SK-N-SH treated with all-trans-retinoic acid at 6 μM for 48 hours (cell line): ENCODE measurements around the gene ANAPC2.

Experiments
- ATAC-seq: fragments of 200-7000 bp; cut with Tn5 transposase; 3 replicates; pipeline ENCODE4 v1.9.1; 2020; ENCODE audit warnings: mild to moderate bottlenecking, moderate library complexity
- ARNTL ChIP-seq: fragments of 450-650 bp; formaldehyde crosslinking; IDR thresholded peaks from 2 replicates; pipeline ENCODE4 v1.5.0; 2020; ENCODE audit warnings: low read depth, mild to moderate bottlenecking, moderate library complexity, borderline replicate concordance
- BACH2 ChIP-seq: fragments of 250-450 bp; sonication (Bioruptor Pico); IDR thresholded peaks from 2 replicates; pipeline ENCODE4 v1.9.0; 2021; ENCODE audit warnings: mild to moderate bottlenecking, borderline replicate concordance
- CSDC2 ChIP-seq: fragments of 250-450 bp; sonication (Bioruptor Pico); IDR thresholded peaks from 2 replicates; pipeline ENCODE4 v1.5.0; 2020; ENCODE audit warnings: mild to moderate bottlenecking, moderate library complexity
- GLIS3 ChIP-seq: fragments of 250-450 bp; sonication (Bioruptor Pico); IDR thresholded peaks from 2 replicates; pipeline ENCODE4 v1.5.0; 2020; ENCODE audit warnings: mild to moderate bottlenecking, moderate library complexity
- ISL1 ChIP-seq: fragments of 250-450 bp; sonication (Bioruptor Pico); IDR thresholded peaks from 2 replicates; pipeline ENCODE4 v2.1.2; 2022; ENCODE audit warnings: mild to moderate bottlenecking, moderate library complexity
- OSR1 ChIP-seq: fragments of 250-450 bp; sonication (Bioruptor Pico); IDR thresholded peaks from 2 replicates; pipeline ENCODE4 v1.8.0; 2022; ENCODE audit warnings: moderate library complexity, mild to moderate bottlenecking, inconsistent platforms
- PPARA ChIP-seq: fragments of 250-450 bp; sonication (Bioruptor Pico); IDR thresholded peaks from 2 replicates; pipeline ENCODE4 v1.5.0; 2020; ENCODE audit warnings: mild to moderate bottlenecking, borderline replicate concordance
- RARB ChIP-seq: fragments of 250-450 bp; sonication (Bioruptor Pico); IDR thresholded peaks from 2 replicates; pipeline ENCODE4 v1.8.0; 2021; ENCODE audit warnings: mild to moderate bottlenecking, moderate library complexity
- SNAI2 ChIP-seq: fragments of 250-450 bp; sonication (Bioruptor Pico); IDR thresholded peaks from 2 replicates; pipeline ENCODE4 v1.5.0; 2020; ENCODE audit warnings: mild to moderate bottlenecking, moderate library complexity
- TCF4 ChIP-seq: fragments of 250-450 bp; sonication (Bioruptor Pico); IDR thresholded peaks from 2 replicates; pipeline ENCODE4 v1.8.0; 2021; ENCODE audit warnings: mild to moderate bottlenecking, moderate library complexity, borderline replicate concordance
- TOX ChIP-seq: fragments of 250-450 bp; sonication (Bioruptor Pico); IDR thresholded peaks from 2 replicates; pipeline ENCODE4 v1.8.0; 2021; ENCODE audit warnings: mild to moderate bottlenecking, moderate library complexity, borderline replicate concordance
- ZC3H10 ChIP-seq: fragments of 250-450 bp; sonication (Bioruptor Pico); IDR thresholded peaks from 2 replicates; pipeline ENCODE4 v1.5.1; 2021; ENCODE audit warnings: mild to moderate bottlenecking, moderate library complexity
- ZFP3 ChIP-seq: fragments of 250-450 bp; sonication (Bioruptor Pico); IDR thresholded peaks from 2 replicates; pipeline ENCODE4 v1.5.0; 2020; ENCODE audit warnings: mild to moderate bottlenecking, moderate library complexity
- ZFP30 ChIP-seq: fragments of 450-650 bp; formaldehyde crosslinking; IDR thresholded peaks from 2 replicates; pipeline ENCODE4 v1.5.0; 2022; ENCODE audit warnings: mild to moderate bottlenecking, moderate library complexity
- ZNF565 ChIP-seq: fragments of 450-650 bp; formaldehyde crosslinking; conservative IDR thresholded peaks from 2 replicates; pipeline ENCODE4 v1.5.0; 2020; ENCODE audit warnings: low read depth, mild to moderate bottlenecking, moderate library complexity
- ZNF70 ChIP-seq: fragments of 450-650 bp; formaldehyde crosslinking; IDR thresholded peaks from 2 replicates; pipeline ENCODE4 v1.5.0; 2020; ENCODE audit warnings: mild to moderate bottlenecking, moderate library complexity
- ZNF8 ChIP-seq: fragments of 450-650 bp; formaldehyde crosslinking; IDR thresholded peaks from 2 replicates; pipeline ENCODE4 v1.5.0; 2020; ENCODE audit warnings: mild to moderate bottlenecking, moderate library complexity
- TF ChIP-seq, protein P1 (sequence below): fragments of 250-450 bp; sonication (Bioruptor Pico); IDR thresholded peaks from 2 replicates; pipeline ENCODE4 v1.8.0; 2020; ENCODE audit warnings: mild to moderate bottlenecking, moderate library complexity, borderline replicate concordance
- TF ChIP-seq, protein P2 (sequence below): fragments of 250-450 bp; sonication (Bioruptor Pico); IDR thresholded peaks from 2 replicates; pipeline ENCODE4 v1.8.0; 2021; ENCODE audit warnings: low read depth, mild to moderate bottlenecking, moderate library complexity, borderline replicate concordance
- TF ChIP-seq, protein P3 (sequence below): fragments of 250-450 bp; sonication (Bioruptor Pico); IDR thresholded peaks from 2 replicates; pipeline ENCODE4 v1.5.0; 2020; ENCODE audit warnings: mild to moderate bottlenecking, moderate library complexity
- TF ChIP-seq, protein P4 (sequence below): fragments of 250-450 bp; sonication (Bioruptor Pico); IDR thresholded peaks from 2 replicates; pipeline ENCODE4 v1.5.1; 2021; ENCODE audit warnings: mild to moderate bottlenecking, moderate library complexity
- TF ChIP-seq, protein P5 (sequence below): fragments of 250-450 bp; sonication (Bioruptor Pico); IDR thresholded peaks from 2 replicates; pipeline ENCODE4 v1.5.1; 2020; ENCODE audit warnings: low read depth, mild to moderate bottlenecking, moderate library complexity

Gene ANAPC2

DNA sequence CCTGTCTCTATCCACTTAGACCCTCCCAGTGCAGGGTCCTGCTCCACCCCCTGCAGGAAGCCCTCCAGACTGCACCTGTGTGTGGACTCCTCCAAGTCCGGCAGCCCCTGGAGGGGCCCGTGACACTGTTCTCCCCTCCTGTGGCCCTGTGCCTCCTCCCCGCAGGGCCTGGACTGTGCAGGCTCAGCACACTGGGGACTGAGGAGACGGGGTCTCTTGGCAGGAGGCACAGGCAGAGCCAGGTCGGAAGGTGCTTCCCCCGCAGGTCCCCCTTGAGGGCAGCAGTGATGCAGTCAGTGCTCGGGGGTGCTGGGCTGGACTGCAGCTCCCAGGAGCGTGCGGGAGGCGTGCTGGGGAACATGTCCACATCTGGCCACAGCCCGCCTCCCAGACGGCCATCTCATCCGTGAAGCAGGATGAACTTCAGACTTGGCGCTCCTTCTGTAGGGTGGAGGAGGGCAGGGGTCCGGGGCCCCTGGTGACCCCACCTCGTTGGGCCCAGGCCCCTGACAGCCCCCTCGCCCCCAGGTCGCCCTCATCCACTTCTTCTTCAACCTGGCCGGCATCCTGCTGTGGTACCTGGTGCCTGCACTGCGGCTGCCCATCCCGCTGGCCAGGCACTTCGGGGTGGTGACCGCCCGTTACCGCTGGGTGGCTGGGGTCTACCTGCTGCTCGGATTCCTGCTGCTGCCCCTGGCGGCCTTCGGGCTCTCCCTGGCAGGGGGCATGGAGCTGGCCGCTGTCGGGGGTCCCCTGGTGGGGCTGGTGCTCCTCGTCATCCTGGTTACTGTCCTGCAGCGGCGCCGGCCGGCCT, 47.3 kb upstream of the ANAPC2 start:
- no peak for ATAC-seq
- TF ChIP-seq BACH2 (CRISPR knock-in tag) (no peak), OSR1 (CRISPR knock-in tag) (no peak), TCF4 (CRISPR knock-in tag) (no peak), TOX (no peak), GLIS3 (CRISPR knock-in tag) (no peak), ZNF565 (CRISPR knock-in tag) (no peak), CSDC2 (CRISPR knock-in tag) (no peak), ZNF8 (no peak), ZC3H10 (no peak), SNAI2 (no peak)
- TF ChIP-seq, protein P1, sequence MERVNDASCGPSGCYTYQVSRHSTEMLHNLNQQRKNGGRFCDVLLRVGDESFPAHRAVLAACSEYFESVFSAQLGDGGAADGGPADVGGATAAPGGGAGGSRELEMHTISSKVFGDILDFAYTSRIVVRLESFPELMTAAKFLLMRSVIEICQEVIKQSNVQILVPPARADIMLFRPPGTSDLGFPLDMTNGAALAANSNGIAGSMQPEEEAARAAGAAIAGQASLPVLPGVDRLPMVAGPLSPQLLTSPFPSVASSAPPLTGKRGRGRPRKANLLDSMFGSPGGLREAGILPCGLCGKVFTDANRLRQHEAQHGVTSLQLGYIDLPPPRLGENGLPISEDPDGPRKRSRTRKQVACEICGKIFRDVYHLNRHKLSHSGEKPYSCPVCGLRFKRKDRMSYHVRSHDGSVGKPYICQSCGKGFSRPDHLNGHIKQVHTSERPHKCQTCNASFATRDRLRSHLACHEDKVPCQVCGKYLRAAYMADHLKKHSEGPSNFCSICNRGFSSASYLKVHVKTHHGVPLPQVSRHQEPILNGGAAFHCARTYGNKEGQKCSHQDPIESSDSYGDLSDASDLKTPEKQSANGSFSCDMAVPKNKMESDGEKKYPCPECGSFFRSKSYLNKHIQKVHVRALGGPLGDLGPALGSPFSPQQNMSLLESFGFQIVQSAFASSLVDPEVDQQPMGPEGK, result no peak
- TF ChIP-seq, protein P2, sequence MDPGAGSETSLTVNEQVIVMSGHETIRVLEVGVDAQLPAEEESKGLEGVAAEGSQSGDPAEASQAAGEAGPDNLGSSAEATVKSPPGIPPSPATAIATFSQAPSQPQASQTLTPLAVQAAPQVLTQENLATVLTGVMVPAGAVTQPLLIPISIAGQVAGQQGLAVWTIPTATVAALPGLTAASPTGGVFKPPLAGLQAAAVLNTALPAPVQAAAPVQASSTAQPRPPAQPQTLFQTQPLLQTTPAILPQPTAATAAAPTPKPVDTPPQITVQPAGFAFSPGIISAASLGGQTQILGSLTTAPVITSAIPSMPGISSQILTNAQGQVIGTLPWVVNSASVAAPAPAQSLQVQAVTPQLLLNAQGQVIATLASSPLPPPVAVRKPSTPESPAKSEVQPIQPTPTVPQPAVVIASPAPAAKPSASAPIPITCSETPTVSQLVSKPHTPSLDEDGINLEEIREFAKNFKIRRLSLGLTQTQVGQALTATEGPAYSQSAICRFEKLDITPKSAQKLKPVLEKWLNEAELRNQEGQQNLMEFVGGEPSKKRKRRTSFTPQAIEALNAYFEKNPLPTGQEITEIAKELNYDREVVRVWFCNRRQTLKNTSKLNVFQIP (CRISPR knock-in tag), result no peak
- TF ChIP-seq, protein P3, sequence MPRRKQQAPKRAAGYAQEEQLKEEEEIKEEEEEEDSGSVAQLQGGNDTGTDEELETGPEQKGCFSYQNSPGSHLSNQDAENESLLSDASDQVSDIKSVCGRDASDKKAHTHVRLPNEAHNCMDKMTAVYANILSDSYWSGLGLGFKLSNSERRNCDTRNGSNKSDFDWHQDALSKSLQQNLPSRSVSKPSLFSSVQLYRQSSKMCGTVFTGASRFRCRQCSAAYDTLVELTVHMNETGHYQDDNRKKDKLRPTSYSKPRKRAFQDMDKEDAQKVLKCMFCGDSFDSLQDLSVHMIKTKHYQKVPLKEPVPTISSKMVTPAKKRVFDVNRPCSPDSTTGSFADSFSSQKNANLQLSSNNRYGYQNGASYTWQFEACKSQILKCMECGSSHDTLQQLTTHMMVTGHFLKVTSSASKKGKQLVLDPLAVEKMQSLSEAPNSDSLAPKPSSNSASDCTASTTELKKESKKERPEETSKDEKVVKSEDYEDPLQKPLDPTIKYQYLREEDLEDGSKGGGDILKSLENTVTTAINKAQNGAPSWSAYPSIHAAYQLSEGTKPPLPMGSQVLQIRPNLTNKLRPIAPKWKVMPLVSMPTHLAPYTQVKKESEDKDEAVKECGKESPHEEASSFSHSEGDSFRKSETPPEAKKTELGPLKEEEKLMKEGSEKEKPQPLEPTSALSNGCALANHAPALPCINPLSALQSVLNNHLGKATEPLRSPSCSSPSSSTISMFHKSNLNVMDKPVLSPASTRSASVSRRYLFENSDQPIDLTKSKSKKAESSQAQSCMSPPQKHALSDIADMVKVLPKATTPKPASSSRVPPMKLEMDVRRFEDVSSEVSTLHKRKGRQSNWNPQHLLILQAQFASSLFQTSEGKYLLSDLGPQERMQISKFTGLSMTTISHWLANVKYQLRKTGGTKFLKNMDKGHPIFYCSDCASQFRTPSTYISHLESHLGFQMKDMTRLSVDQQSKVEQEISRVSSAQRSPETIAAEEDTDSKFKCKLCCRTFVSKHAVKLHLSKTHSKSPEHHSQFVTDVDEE (CRISPR knock-in tag), result no peak

DNA sequence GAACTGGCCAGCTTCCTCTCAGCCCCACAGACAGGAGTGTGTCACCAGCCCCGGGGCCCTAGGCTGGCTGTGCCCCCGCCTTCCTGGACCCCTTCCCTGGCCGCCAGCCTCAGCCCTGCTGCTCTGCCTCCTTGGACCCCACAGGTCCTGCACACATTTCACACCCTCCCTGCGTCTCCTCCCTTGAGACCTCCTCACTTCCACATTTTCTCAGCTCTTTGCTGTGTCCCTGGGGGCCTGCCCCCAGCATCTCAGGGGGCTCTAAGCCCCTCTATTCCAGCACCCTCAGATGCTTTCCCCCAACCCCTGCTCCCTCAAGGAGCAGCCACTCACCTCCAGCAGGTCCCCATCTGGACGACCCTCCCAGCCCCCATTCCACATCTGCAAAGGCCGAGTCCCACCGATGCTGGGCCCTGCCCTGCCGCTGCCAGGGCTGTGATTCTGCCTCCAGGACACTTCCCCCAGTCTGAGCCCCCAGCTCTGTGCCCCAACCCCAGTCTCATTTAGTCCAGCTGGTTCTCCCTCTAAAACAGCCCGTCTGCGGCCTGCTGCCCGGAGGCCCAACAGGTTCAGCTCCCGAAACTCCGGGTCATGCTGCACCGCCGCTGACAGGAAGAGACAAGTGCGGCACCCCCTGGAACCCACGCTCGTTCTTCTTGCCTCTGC, 46.5 kb upstream of the ANAPC2 start:
- TF ChIP-seq ZNF70 (CRISPR knock-in tag), result no peak
- TF ChIP-seq, all 23 proteins: peak for 0

DNA sequence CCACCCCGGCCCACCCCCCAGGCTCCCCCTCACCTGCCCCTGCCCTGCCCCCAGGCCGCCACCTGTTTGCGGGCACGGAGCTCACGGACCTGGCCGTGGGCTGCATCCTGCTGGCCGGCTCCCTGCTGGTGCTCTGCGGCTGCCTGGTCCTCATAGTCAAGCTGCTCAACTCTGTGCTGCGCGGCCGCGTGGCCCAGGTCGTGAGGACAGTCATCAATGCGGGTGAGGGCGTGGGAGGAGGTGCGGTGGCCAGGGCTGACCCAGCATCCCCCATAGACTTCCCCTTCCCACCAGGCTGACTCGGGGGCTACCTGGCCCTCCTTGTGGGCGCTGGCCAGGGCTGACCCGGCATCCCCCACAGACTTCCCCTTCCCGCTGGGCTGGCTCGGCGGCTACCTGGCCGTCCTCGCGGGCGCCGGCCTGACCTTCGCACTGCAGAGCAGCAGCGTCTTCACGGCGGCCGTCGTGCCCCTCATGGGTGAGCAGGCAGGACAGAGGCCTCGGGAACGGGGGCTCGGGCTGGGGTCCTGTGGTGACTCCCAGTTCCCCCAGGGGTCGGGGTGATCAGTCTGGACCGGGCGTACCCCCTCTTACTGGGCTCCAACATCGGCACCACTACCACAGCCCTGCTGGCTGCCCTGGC, 45.8 kb upstream of the ANAPC2 start:
- no peak for ATAC-seq
- TF ChIP-seq CSDC2 (CRISPR knock-in tag), result no peak
- no peak for TF ChIP-seq ZFP30 (CRISPR knock-in tag)
- no peak for TF ChIP-seq SNAI2
- no peak for TF ChIP-seq TCF4 (CRISPR knock-in tag)
- no peak for TF ChIP-seq BACH2 (CRISPR knock-in tag)
- no peak for TF ChIP-seq ZFP3 (CRISPR knock-in tag)

More for the DNA sequence above, 46.5 kb upstream of the ANAPC2 start:
- no peak for ATAC-seq

DNA sequence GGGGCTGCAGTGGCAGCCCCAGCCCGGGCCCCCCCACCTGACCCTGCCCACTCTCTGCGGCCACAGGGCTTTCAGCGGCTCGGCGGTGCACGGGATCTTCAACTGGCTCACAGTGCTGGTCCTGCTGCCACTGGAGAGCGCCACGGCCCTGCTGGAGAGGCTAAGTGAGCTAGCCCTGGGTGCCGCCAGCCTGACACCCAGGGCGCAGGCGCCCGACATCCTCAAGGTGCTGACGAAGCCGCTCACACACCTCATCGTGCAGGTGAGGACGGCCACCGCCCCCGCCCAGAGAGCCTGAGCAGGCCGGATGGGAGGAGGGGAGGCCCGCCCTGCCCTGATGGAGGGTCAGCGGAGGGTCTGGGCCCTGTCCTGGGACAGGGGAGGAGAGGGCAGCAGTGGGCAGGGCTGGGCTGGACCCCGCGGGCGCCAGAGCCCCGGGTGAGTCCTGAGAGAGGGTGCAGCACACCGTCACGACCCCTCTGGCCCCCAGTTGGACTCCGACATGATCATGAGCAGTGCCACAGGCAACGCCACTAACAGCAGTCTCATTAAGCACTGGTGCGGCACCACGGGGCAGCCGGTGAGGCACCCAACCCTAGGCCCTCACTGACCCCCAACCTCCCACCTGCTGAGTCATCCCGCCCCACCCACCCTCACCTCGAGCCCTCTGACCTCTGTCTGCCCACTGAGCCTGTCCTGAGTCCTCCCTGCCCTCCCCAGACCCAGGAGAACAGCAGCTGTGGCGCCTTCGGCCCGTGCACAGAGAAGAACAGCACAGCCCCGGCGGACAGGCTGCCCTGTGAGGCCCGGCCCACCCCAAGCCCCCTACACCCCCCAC, 45.0 kb upstream of the ANAPC2 start:
- ATAC-seq, result no peak
- TF ChIP-seq ZC3H10, result no peak
- TF ChIP-seq CSDC2 (CRISPR knock-in tag), result no peak
- TF ChIP-seq TOX, result no peak
- TF ChIP-seq, protein P4, sequence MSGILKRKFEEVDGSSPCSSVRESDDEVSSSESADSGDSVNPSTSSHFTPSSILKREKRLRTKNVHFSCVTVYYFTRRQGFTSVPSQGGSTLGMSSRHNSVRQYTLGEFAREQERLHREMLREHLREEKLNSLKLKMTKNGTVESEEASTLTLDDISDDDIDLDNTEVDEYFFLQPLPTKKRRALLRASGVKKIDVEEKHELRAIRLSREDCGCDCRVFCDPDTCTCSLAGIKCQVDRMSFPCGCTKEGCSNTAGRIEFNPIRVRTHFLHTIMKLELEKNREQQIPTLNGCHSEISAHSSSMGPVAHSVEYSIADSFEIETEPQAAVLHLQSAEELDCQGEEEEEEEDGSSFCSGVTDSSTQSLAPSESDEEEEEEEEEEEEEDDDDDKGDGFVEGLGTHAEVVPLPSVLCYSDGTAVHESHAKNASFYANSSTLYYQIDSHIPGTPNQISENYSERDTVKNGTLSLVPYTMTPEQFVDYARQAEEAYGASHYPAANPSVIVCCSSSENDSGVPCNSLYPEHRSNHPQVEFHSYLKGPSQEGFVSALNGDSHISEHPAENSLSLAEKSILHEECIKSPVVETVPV (CRISPR knock-in tag), result no peak
- no peak for TF ChIP-seq ZNF70 (CRISPR knock-in tag)
- TF ChIP-seq ZNF565 (CRISPR knock-in tag), result no peak
- TF ChIP-seq BACH2 (CRISPR knock-in tag), result no peak
- no peak for TF ChIP-seq ZFP30 (CRISPR knock-in tag)
- no peak for TF ChIP-seq OSR1 (CRISPR knock-in tag)
- TF ChIP-seq ZFP3 (CRISPR knock-in tag), result no peak
- TF ChIP-seq, protein P5, sequence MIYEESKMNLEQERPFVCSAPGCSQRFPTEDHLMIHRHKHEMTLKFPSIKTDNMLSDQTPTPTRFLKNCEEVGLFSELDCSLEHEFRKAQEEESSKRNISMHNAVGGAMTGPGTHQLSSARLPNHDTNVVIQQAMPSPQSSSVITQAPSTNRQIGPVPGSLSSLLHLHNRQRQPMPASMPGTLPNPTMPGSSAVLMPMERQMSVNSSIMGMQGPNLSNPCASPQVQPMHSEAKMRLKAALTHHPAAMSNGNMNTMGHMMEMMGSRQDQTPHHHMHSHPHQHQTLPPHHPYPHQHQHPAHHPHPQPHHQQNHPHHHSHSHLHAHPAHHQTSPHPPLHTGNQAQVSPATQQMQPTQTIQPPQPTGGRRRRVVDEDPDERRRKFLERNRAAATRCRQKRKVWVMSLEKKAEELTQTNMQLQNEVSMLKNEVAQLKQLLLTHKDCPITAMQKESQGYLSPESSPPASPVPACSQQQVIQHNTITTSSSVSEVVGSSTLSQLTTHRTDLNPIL, result no peak
- no peak for TF ChIP-seq ISL1 (CRISPR knock-in tag)
- no peak for TF ChIP-seq PPARA (CRISPR knock-in tag)
- no peak for TF ChIP-seq RARB (CRISPR knock-in tag)
- TF ChIP-seq GLIS3 (CRISPR knock-in tag), result no peak
- TF ChIP-seq TCF4 (CRISPR knock-in tag), result no peak
- TF ChIP-seq SNAI2, result no peak
- no peak for TF ChIP-seq ARNTL (CRISPR knock-in tag)
- no peak for TF ChIP-seq ZNF8
